ENCODE measurements around the gene SNX1.
A peak's percentile ranks its signal among the peaks of the same experiment; 100 is the strongest.
"Not testable (repeated sequence)": the region's sequence is repeated elsewhere in the genome, so short reads cannot be mapped to it uniquely, and the experiment has no call there.

The SNX1 gene

GRCh38 chr15:64082757-64083156 lies 13.0 kb upstream of the SNX1 start:
- no peak for DNase-seq

GRCh38 chr15:64089543-64090280 lies 6.1 kb upstream of the SNX1 start:
- no peak for DNase-seq

GRCh38 chr15:64090527-64090926 lies 5.3 kb upstream of the SNX1 start:
- no peak for DNase-seq

DNA sequence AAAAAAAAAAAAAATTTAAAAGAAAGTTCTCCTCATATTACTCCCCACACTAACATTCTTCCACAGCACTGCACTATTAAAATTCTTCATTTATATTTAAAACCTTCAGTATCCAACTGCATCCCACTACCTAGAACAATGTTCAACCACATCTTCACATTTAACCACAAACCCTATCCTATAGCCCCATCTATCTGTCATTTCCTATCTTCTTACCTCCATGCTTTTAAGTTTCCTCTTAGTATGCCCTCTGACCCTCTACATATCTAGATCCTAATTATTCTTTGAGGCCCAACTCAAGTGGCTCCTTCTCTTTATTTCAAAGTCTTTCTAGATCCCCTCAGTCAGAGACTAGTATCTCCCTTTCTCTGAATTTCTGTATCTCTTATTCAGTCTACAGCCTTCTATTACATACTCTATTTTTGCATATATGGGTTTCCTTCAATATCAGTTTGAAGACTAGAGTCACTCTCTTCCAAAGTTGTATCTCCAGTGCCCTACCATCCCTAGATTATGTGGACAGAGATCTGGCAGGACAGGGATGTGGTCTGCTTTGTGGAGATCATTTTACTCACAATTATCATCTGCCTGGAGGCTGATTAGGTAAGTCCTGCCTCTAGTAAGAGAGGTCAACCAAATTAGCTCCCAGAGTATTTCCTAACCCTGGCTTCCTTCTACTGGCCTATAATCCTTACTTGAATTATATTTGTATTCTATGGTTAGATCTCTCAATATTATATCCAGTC lies 3.5 kb upstream of the SNX1 start:
- DNase-seq = no peak

DNA sequence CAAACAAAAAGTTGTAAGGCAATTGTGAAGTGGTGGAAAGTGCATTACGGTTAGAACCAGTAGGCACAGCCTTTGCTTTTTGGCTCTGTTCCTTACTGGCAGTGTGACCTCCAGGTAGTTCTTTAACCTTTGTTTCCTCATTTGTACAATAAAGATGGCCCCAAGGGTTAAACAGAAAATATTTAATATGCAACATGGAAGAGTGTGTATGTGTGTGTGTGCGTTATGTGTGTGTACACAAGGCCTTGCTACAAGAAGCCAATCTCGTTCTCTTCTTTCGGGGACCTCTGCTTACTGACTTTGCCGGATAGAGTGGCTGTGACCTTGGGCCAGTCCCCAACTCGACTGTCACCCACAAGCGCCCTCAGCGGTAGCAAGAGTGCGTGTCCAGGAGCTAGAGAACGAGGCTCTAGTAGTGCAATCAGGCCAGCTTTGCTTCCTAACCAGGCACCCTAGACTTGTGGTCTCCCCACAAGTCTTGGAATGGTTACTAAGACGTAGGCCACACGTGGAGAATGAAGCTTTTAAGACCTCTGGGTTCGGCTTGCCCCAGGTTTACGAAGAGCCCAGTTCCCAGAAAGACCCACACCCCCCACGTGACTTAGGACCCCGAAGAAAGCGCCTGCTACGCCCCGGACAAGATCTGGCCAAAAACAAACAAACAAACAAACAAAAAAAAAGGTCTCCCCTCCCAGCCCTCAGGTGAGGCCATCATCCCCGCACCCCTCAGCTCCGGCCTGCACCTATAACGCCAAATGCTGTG lies 2.7 kb upstream of the SNX1 start:
- DNase-seq = peak in 1 of 4 experiments; percentile 15

DNA sequence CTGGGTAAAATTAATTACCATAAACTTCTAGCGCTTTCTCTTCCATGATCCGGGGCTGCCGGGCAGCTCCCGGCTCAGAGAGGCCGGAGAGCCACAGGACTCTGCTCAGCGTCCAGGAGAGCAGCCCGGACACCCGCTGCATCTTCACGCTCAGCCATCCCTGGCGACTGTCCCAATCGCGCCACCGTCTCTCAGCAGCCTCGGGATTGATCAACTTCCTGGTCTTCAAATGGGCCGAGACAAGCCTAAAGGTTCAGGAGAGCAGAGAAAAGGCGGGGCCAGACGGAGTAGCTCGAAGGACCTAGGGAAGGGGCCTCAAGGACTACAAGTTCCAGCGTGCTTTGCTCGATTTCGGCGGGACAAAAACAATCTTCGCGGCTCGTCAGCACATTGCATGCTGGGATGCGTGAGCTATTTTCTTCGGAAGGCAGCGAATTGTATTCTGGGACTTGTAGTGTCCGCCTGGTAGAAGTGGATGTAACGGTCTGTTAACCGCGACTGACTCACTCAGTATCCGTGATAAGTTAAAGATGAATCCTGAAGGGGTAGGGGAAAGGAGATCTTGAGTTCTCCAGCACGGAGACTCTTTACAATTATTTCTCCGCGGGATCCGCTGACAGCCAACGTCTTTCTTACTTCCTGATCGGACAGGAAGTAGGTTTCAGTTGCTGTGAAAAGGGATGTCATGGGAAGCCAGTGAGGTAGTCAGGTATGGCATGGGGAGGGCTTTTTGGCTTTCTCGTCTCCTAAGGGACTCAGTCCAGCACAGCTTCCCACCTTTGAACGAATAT lies 2.0 kb upstream of the SNX1 start, which contains the start of gene CIAO2A:
Gene CIAO2A, minus strand, starts transcription at position 212 of the 791 bp plus-strand sequence. Its CDS starts 70 bp downstream, at position 142.
- peak; percentile 72 to 84 (median 76) for DNase-seq

GRCh38 chr15:64095431-64095794 lies 369 bp upstream of the SNX1 start:
- DNase-seq = no peak

- no peak for DNase-seq
Measured at GRCh38 chr15:64096668-64097384, 1.0 kb downstream of the SNX1 start.

DNA sequence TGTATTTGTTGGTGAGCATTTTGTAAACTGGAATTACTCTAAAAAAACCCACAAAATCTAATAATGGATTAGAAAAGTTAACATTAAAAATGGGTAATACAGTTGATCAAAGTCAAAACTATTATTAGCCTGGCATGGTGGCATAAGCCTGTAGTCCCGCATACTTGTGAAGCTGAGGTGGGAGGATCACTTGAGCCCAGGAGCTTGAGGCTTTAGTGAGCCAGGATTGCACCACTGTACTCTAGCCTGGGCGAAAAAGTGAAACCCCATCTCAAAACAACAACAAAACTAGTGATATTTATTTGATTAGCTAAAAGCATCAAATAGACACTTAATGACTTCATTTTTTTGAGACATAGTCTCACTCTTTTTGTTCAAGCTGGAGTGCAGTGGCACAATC lies 3.6 kb downstream of the SNX1 start:
- DNase-seq = no peak

GRCh38 chr15:64100958-64101357 lies 5.2 kb downstream of the SNX1 start:
- DNase-seq = no peak

- DNase-seq = no peak
Measured at GRCh38 chr15:64102497-64102896, 6.7 kb downstream of the SNX1 start.

- no peak for DNase-seq
Measured at GRCh38 chr15:64105113-64105704, 9.4 kb downstream of the SNX1 start.

DNA sequence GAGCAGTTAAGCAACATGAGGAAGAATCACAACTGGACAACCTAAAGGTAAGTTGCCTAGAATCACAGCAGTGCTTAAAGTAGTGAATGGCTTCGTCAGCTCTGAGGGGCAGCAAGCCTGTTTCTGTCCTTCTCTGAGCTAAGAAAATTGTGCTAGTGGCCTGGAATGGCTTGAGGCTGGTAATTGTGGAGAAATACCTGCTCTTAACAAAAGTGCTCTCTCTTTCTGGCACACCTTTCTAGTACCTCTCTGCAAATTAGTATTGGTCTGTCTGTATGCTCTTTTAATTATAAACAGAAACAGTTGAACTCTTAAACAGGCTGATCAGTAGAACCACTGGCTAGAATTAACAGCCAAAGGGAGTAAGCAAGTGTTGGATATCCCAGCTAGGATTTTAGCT lies 11.6 kb downstream of the SNX1 start:
- DNase-seq = no peak

- DNase-seq = not testable (repeated sequence)
Measured at GRCh38 chr15:64110108-64110701, 14.4 kb downstream of the SNX1 start.

GRCh38 chr15:64110950-64111678 lies 15.3 kb downstream of the SNX1 start:
- no peak for DNase-seq

DNA sequence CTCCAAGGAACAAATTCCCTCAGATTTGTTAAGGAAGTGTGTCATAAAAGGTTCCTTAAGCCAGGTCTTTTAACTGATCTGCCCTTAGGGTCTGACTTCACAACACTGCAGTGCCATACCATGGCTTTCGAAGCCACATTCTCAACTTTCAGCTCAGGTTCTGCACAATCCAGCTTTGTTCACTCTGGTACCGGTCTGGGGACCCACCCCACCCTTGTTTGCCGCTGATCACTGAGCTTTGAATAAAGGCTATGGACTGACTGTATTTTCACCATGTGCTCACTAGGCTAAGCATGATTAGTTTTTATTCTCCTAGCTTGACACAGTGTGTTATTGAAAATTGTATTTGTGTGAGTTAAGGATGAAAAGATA lies 15.9 kb downstream of the SNX1 start:
- DNase-seq = no peak

DNA sequence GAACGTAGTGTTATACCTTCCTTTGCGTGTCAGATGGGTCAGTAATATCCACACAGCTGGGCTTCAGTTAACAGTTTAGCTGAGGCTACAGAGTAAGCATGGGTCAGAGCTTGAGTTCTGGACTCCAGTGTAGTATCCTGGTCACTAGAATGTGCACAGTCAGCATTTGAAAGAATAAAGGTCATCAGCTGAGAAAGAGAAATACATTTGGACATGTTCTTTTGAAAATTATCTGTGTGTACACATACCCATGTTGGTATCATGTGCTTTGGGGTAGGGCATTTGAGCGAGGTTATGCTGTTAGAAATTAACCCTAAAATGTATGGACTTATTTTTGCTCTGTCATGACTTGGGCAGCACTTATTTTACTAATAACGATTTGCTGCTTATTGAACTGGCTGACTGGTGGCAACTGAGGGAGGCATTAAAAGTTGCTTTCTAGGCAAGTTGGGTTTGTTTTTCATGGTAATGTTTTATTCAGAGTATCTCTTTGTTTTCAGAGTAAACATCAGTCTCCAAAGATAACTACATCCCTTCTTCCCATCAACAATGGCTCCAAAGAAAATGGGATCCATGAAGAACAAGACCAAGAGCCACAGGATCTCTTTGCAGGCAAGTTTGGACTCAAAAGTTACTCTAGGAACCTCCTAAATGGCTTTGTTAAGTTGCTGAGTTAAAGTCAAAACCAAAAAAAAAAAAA lies 16.4 kb downstream of the SNX1 start:
- DNase-seq = no peak

DNA sequence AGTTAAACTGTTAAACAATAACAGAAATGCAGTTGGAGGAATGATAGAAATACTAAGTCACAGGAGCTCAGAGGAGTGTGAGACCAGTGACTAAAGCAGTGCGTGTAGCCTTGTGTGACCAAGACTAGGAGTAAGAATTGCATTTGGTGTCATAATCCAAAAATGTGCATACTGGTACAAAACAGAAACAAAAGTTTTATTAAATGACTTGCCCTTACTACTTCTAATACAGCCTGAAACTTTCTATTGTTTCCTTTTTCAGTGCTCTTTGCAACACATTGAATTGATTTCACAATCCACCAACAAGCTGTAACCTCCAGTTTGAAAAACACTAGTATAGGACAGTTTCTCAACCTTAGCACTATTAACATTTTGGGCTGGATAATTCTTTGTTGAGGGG lies 17.1 kb downstream of the SNX1 start:
- DNase-seq = no peak

DNA sequence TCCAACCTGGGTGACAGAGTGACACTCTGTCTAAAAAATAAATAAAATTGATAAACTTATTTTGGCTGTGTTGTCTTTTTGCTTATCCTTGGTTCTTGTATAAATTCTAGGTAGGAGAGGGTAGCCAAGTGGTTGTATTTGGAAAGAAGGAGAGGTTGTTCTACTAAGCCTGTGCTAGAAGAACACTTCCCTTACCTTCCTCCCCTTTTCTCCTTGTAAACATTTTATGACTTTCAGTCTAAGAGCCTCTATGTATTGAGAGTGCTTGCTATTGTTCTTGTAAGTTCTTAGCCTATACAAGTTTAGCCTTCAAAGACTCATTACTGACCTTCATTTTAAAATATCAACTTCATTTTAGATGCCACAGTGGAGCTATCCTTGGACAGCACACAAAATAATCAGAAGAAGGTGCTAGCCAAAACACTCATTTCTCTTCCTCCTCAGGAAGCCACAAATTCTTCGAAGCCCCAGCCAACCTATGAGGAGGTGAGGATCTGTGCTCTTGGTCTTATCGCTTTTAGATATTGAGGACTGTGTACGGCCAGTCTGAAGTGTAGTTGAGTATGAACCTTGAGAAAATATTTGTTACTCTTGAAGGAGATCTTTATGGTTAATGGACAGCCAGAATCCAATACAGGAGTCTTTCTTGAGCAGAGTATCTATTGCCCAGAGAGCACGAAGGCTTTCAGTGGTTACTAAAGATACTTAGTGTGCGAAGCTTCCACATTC lies 22.1 kb downstream of the SNX1 start:
- DNase-seq = no peak
